ENCODE measurements around the gene ZNF324. TPM values are rescaled to one million over a fixed set of nuclear protein-coding genes. Genes with fewer than 3 reads are reported as not detected.

Gene ZNF324
- total RNA-seq, 3 donors from 2014 or later (not counting 1 experiment from before 2014, with no cell fraction given) = 21.3 to 23.7 (median 23.3) TPM

GRCh38 chr19:58516964-58517833, 50.3 kb downstream of the ZNF324 start:
- no peaks in the 10 kb centered on the region for H3K9me3 ChIP-seq (ENCODE audit: control insufficient read depth, insufficient read depth, low read length)
- Mint-ChIP-seq H3K27me3 (ENCODE audit: low read depth in 2 of 2) (no peaks in the 10 kb centered on the region), H3K27ac (no peak overlapping the region), H3K36me3 (no peaks in the 10 kb centered on the region), H3K4me3 (no peak overlapping the region), H3K4me1 (peaks cover 25 to 59% of the 10 kb centered on the region in 2 donors), H3K9me3 (no peaks in the 10 kb centered on the region)
- DNase-seq = no peak
- 96% methylated on average over 65 of the region's 65 CpGs for WGBS (ENCODE audit: insufficient coverage)
- peaks cover 52% of the 10 kb centered on the region for H3K4me1 ChIP-seq (ENCODE audit: control insufficient read depth, insufficient read depth, low read length)
- TF ChIP-seq CTCF (IDR thresholded peaks at IDR 0.05) = no peak
- intact Hi-C loops (cut with micrococcal nuclease) = no loop called here
- no peak overlapping the region for H3K4me3 ChIP-seq (ENCODE audit: low read length)
- peaks cover 16% of the 10 kb centered on the region for H3K36me3 ChIP-seq (ENCODE audit: control insufficient read depth, insufficient read depth, low read length)
- no peak overlapping the region for H3K27ac ChIP-seq (ENCODE audit: low read length)
- H3K27me3 ChIP-seq (ENCODE audit: control insufficient read depth, insufficient read depth, low read length) = no peaks in the 10 kb centered on the region
- no peak for ATAC-seq

GRCh38 chr19:58518256-58519086, 51.6 kb downstream of the ZNF324 start:
- Histone ChIP-seq H3K9me3 (ENCODE audit: control insufficient read depth, insufficient read depth, low read length) (no peaks in the 10 kb centered on the region), H3K4me3 (ENCODE audit: low read length) (peak overlapping the region; percentile 81), H3K27me3 (ENCODE audit: control insufficient read depth, insufficient read depth, low read length) (no peaks in the 10 kb centered on the region), H3K4me1 (ENCODE audit: control insufficient read depth, insufficient read depth, low read length) (peaks cover 48% of the 10 kb centered on the region), H3K27ac (ENCODE audit: low read length) (peak overlapping the region; percentile 98), H3K36me3 (ENCODE audit: control insufficient read depth, insufficient read depth, low read length) (peaks cover 16% of the 10 kb centered on the region)
- WGBS (ENCODE audit: insufficient coverage) = 7% methylated on average over 18 of the region's 22 CpGs
- TF ChIP-seq CTCF (IDR thresholded peaks at IDR 0.05) = no peak
- no peaks in the 10 kb centered on the region for H3K36me3 Mint-ChIP-seq
- H3K27ac Mint-ChIP-seq = peak overlapping the region; percentile 97 to 100
- H3K4me3 Mint-ChIP-seq = peak overlapping the region; percentile 97
- DNase-seq = no peak
- no peaks in the 10 kb centered on the region for H3K9me3 Mint-ChIP-seq
- H3K27me3 Mint-ChIP-seq (ENCODE audit: low read depth in 2 of 2) = no peaks in the 10 kb centered on the region
- H3K4me1 Mint-ChIP-seq = peaks cover 25 to 57% of the 10 kb centered on the region in 2 donors
- no peak for ATAC-seq
- intact Hi-C loops (cut with micrococcal nuclease) = loop anchor here (1.0 to 2.0 kb wide), 2 partner anchors 19 to 336 kb away; partner anchors contain the start of gene ZNF274

- Mint-ChIP-seq H3K4me1 (peaks cover 25 to 52% of the 10 kb centered on the region in 2 donors), H3K9me3 (no peaks in the 10 kb centered on the region), H3K36me3 (no peaks in the 10 kb centered on the region), H3K4me3 (peak overlapping the region; percentile 97), H3K27me3 (ENCODE audit: low read depth in 2 of 2) (no peaks in the 10 kb centered on the region), H3K27ac (peak overlapping the region; percentile 97 to 100)
- intact Hi-C loops (cut with micrococcal nuclease) = loop anchor here (1.0 to 2.0 kb wide), 2 partner anchors 20 to 336 kb away; partner anchors contain the start of gene ZNF274
- Histone ChIP-seq H3K9me3 (ENCODE audit: control insufficient read depth, insufficient read depth, low read length) (no peaks in the 10 kb centered on the region), H3K4me1 (ENCODE audit: control insufficient read depth, insufficient read depth, low read length) (peaks cover 43% of the 10 kb centered on the region), H3K36me3 (ENCODE audit: control insufficient read depth, insufficient read depth, low read length) (peaks cover 16% of the 10 kb centered on the region), H3K27me3 (ENCODE audit: control insufficient read depth, insufficient read depth, low read length) (no peaks in the 10 kb centered on the region), H3K27ac (ENCODE audit: low read length) (peak overlapping the region; percentile 98), H3K4me3 (ENCODE audit: low read length) (peak overlapping the region; percentile 81)
- DNase-seq (peak; percentile 27 to 75), ATAC-seq (no peak)
- TF ChIP-seq CTCF (IDR thresholded peaks at IDR 0.05) = no peak
- 0% methylated on average over 14 of the region's 14 CpGs for WGBS (ENCODE audit: insufficient coverage)
These were observed 52.1 kb downstream of the ZNF324 start for GRCh38 chr19:58519087-58519354.
